DMS114 treated with DMSO at 0.1 percent for 48 hours (cell line): ENCODE results near the gene CHI3L2.

Experiments
- DNase-seq: peaks from one replicate; lab custom pipeline; 2025; ENCODE audit not compliant: unreplicated experiment; lab: John Stamatoyannopoulos, UW

Gene CHI3L2, protein sequence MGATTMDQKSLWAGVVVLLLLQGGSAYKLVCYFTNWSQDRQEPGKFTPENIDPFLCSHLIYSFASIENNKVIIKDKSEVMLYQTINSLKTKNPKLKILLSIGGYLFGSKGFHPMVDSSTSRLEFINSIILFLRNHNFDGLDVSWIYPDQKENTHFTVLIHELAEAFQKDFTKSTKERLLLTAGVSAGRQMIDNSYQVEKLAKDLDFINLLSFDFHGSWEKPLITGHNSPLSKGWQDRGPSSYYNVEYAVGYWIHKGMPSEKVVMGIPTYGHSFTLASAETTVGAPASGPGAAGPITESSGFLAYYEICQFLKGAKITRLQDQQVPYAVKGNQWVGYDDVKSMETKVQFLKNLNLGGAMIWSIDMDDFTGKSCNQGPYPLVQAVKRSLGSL

GRCh38 chr1:111227434-111227833 is at the start of gene CHI3L2:
Gene CHI3L2 (plus strand): TSS chr1:111227713. CDS start chr1:111227730, 17 bp downstream.
- no peak for DNase-seq

- no peak for DNase-seq
Measured at GRCh38 chr1:111179968-111180533, 47.5 kb upstream of the CHI3L2 start.

DNA sequence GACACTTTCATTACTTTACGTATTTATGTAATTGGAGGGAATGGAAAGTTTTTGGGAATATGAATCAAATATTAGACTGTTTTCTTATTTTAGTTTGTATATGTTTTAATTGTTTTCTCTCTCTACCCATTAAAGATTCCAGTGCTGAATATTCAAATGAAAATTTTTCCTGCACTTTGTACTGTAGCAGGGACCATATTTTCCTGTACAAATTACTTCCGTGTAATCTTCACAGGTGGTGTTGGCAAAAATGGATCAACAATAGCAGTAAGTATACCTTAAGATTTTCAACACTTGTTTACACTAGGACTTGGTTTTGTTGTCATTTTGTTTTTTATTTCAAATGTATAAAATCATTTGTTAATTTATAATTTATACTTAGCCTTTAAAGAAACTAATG is 45.5 kb upstream of the CHI3L2 start:
- DNase-seq, result no peak

GRCh38 chr1:111183308-111184069 is 44.0 kb upstream of the CHI3L2 start:
- no peak for DNase-seq

- no peak for DNase-seq
Measured at GRCh38 chr1:111184663-111185062, 42.9 kb upstream of the CHI3L2 start.

- no peak for DNase-seq
Measured at GRCh38 chr1:111190931-111191451, 36.5 kb upstream of the CHI3L2 start.

DNA sequence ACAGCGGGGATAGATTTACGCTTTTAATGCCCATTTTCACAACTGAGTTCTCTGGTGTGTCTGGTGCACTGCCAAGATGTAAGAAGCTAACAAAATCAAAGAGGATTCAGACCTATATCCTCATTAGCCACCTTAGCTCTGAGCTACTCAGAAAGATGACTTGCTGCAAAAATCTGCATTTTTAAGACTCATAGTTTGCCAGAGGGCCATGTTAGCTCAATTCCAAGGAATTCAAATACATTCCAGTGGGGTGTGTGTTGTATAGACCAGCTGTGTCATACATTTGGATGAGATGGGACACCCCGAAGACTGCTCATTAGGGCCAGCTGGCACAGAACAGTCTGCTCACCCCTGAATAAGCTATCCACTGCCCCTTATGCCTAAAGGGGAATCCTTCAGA is 36.0 kb upstream of the CHI3L2 start:
- no peak for DNase-seq

- no peak for DNase-seq
Measured at GRCh38 chr1:111192074-111192473, 35.4 kb upstream of the CHI3L2 start.

DNA sequence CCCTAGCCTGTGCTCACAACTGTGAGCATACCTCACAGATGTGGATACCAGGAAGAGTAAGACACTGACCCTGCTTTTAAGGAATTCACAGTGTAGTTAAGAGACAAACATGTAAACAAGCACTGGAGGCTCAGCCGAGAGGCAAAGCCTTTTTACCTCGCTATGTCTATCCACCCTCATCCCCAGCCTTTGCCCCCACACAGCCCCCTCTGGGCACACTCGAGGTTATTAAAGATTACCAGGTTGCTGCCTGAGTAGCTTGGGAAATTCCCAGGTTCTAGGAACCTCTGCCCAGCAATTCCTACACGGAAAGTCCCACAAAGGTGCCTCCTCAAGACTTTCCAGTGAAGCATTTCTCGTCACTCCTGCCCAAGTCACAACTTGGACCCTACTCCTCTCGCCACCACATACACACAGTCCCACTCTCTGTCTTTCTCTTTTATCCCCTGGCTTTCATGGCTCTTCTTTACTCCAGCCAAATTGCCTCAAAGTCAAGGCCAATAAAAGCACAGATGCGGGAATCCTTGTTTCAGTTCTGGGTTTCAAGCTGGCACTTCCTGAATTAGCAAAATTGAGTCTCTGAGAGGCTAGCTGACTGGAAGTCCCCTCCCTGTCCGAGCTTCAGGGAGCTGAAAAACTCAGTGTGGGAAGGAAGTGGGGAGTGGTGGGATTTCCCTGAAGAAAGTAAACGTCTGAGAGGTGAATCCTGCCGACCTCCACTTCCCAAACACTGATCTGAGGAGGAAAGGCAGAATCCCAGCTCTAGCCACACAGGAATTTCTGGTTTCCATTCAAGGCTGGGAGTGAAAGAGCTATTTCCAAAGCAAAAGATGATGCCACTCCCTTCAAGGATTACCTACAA is 34.6 kb upstream of the CHI3L2 start:
- no peak for DNase-seq

GRCh38 chr1:111193712-111194480 is 33.6 kb upstream of the CHI3L2 start:
- DNase-seq, result no peak

GRCh38 chr1:111195002-111195684 is 32.4 kb upstream of the CHI3L2 start:
- no peak for DNase-seq

- DNase-seq, result no peak
Measured at GRCh38 chr1:111196213-111196612, 31.3 kb upstream of the CHI3L2 start.

- no peak for DNase-seq
Measured at GRCh38 chr1:111197598-111198284, 29.8 kb upstream of the CHI3L2 start.

DNA sequence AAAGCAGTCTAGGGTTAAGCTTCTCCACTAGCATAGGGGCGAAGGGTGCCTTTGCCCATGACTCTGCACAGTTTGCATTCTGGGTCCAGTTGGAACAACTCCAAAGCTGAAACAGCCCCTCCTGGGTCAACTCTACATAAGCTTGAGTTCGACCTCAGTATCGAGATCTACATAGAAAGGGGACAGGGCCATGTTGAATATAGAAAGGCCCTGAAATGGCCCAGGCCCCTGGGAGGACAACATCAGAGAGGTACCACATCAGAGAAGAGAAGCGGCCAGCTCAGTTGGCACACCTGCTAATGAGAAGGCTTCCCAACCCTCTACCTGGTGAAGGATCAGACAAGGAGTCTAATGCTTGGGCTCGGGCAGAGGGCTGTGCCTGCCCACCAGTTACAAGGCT is 28.7 kb upstream of the CHI3L2 start:
- DNase-seq, result no peak

DNA sequence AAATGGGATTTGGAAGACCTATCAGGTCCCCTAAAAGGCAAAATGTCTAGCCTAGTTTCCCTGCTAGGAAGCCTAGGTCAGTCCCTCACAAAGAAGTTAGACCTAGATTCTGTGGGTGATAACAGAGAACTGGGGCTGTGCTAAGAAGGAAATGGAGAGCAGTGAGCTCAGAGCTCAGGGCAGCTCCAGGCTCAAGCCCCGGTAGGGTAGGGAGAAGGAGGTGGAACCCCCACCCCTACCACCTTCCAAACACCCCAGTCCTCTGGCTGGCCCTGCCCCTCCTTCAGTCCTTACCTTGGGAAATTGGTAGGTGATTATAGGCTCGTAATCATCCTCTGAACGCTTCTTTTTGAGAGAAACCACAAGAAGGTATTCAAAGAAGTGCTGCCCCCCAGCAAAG is 28.2 kb upstream of the CHI3L2 start:
- no peak for DNase-seq

GRCh38 chr1:111199881-111200801 is 27.4 kb upstream of the CHI3L2 start, which contains the start of gene DENND2D:
Gene DENND2D (minus strand): TSS chr1:111200646. CDS start chr1:111200459, 187 bp downstream.
- no peak for DNase-seq

- no peak for DNase-seq
Measured at GRCh38 chr1:111200802-111201161, 26.7 kb upstream of the CHI3L2 start.
